Inflammatory macrophage treated with lipopolysaccharide for 4 hours (primary cell): ENCODE measurements around the gene TM9SF4.
A peak's percentile ranks its signal among the peaks of the same experiment; 100 is the strongest.
"Not testable (repeated sequence)": the region's sequence is repeated elsewhere in the genome, so short reads cannot be mapped to it uniquely, and the experiment has no call there.

ENCODE experiments used
- DNase-seq: peaks from one replicate; pipeline ENCODE4 v3.0.0-alpha.2; 2020

Gene TM9SF4

GRCh38 chr20:32091888-32092346 lies 17.6 kb upstream of the TM9SF4 start:
- peak; percentile 79 for DNase-seq

- no peak for DNase-seq
Measured at GRCh38 chr20:32098786-32099185, 10.7 kb upstream of the TM9SF4 start.

GRCh38 chr20:32108814-32109391 lies 611 bp upstream of the TM9SF4 start:
- DNase-seq, result no peak

GRCh38 chr20:32110173-32110704 lies 725 bp downstream of the TM9SF4 start:
- DNase-seq, result no peak

GRCh38 chr20:32110727-32111126 lies 1.2 kb downstream of the TM9SF4 start:
- peak; percentile 39 for DNase-seq

- DNase-seq, result peak; percentile 52
Measured at GRCh38 chr20:32111156-32111686, 1.7 kb downstream of the TM9SF4 start.

GRCh38 chr20:32111753-32112152 lies 2.2 kb downstream of the TM9SF4 start:
- DNase-seq, result peak; percentile 85

- peak; percentile 99 for DNase-seq
Measured at GRCh38 chr20:32112841-32113240, 3.3 kb downstream of the TM9SF4 start.

GRCh38 chr20:32113591-32114260 lies 4.2 kb downstream of the TM9SF4 start:
- DNase-seq, result peak; percentile 69

GRCh38 chr20:32114305-32114960 lies 4.9 kb downstream of the TM9SF4 start:
- no peak for DNase-seq

GRCh38 chr20:32115211-32115767 lies 5.8 kb downstream of the TM9SF4 start:
- DNase-seq, result no peak

- no peak for DNase-seq
Measured at GRCh38 chr20:32116079-32116521, 6.6 kb downstream of the TM9SF4 start.

GRCh38 chr20:32116796-32117195 lies 7.3 kb downstream of the TM9SF4 start:
- DNase-seq, result not testable (repeated sequence)

- DNase-seq, result not testable (repeated sequence)
Measured at GRCh38 chr20:32118427-32118826, 8.9 kb downstream of the TM9SF4 start.

- DNase-seq, result no peak
Measured at GRCh38 chr20:32119734-32120133, 10.2 kb downstream of the TM9SF4 start.

GRCh38 chr20:32121908-32122307 lies 12.4 kb downstream of the TM9SF4 start:
- not testable (repeated sequence) for DNase-seq

GRCh38 chr20:32123088-32123487 lies 13.6 kb downstream of the TM9SF4 start:
- DNase-seq, result no peak

GRCh38 chr20:32124916-32125454 lies 15.5 kb downstream of the TM9SF4 start:
- DNase-seq, result no peak

- no peak for DNase-seq
Measured at GRCh38 chr20:32125506-32125905, 16.0 kb downstream of the TM9SF4 start.

- no peak for DNase-seq
Measured at GRCh38 chr20:32126919-32127318, 17.4 kb downstream of the TM9SF4 start.

GRCh38 chr20:32127347-32127746 lies 17.8 kb downstream of the TM9SF4 start:
- DNase-seq, result no peak

- DNase-seq, result no peak
Measured at GRCh38 chr20:32128167-32128566, 18.7 kb downstream of the TM9SF4 start.

- DNase-seq, result no peak
Measured at GRCh38 chr20:32129863-32130262, 20.3 kb downstream of the TM9SF4 start.
